GM18517 (cell line): ENCODE data around the gene TMEM247.
A peak's percentile ranks its signal among the peaks of the same experiment; 100 is the strongest.
"Not testable (repeated sequence)": the region's sequence is repeated elsewhere in the genome, so short reads cannot be mapped to it uniquely, and the experiment has no call there.

Experiments
- ATAC-seq: cut with Tn5 transposase; IDR thresholded peaks from one replicate; pipeline ENCODE4 v1.9.1; 2021; ENCODE audit warnings: mild to moderate bottlenecking, moderate library complexity; ENCODE audit not compliant: unreplicated experiment

Gene TMEM247

GRCh38 chr2:46458763-46459500 is 20.4 kb upstream of the TMEM247 start:
- ATAC-seq, result no peak

- no peak for ATAC-seq
These were observed 19.7 kb upstream of the TMEM247 start for GRCh38 chr2:46459694-46460093.

DNA sequence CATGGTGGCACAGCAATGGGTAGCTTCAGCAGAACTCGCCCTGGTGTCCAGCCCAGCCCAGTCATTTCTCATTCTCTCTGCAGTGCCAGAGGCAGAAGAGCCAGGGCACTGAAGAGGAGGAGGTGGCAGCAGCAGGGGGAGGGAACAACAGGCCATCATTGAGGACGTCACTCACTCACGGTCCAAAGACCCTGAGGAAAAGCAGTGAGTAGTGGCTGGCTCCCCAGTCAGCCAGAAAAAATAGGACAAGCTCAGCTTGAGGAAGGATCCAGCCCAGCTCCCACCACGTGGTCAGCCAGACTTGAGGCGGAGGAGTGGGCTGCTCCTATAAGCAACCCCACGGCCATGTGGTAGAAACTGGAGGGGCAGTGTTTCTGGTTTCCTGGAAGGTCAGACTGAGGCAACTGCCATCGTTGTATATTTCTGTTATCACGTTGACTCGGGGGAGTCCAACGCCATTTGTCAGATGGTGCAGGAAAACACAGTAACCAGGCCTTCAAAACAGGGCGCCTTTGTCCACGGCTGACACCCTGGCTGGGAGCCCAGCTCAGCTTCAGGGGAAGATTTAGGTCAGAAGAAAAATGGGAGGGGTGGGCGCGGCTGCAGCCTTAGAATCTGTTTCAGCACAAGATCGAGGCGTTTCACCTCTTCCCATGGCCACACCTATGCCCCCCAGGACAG is 19.0 kb upstream of the TMEM247 start:
- no peak for ATAC-seq

GRCh38 chr2:46461011-46461674 is 18.2 kb upstream of the TMEM247 start:
- peak; percentile 70 for ATAC-seq

- peak; percentile 47 for ATAC-seq
These were observed 17.6 kb upstream of the TMEM247 start for GRCh38 chr2:46461709-46462171.

DNA sequence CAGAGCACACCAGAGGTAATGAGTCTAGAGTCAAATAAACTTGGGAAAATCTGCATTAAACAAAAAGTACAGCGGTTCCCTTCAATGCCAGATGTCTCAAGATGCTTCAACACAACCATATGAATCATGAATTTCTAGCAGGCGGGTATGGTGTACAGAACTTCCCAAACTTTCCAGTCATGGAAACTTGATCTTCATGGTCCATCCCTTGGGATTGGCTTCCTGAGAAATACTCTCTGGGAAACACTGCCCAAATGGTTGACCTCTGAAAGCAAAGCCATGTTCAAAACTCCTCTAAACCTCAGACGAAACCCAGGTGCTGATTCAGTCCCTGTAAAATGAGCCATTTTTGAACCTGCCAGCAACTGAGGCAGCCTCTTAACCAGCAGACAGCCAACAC is 16.4 kb upstream of the TMEM247 start:
- ATAC-seq, result no peak

DNA sequence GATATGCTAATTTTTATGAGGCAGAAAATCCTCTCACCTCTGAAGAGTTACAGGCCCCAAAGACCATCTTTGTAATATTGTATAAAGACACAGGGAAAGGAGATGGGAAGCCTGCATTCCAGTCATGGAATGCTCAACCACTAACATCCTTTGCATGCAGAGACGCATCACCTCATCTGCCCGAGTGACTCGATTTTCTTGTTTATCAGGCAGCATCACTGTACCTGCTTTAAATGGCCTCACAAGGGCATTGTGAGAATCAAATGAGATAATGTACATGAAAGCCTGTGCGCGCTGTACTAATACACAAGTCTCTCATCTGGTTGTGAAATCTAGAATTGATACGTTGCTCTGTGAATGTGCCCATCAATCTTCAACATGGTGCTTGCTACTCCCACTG is 10.2 kb upstream of the TMEM247 start:
- ATAC-seq, result no peak

GRCh38 chr2:46469700-46470099 is 9.7 kb upstream of the TMEM247 start:
- no peak for ATAC-seq

- ATAC-seq, result no peak
These were observed 9.2 kb upstream of the TMEM247 start for GRCh38 chr2:46470114-46470628.

DNA sequence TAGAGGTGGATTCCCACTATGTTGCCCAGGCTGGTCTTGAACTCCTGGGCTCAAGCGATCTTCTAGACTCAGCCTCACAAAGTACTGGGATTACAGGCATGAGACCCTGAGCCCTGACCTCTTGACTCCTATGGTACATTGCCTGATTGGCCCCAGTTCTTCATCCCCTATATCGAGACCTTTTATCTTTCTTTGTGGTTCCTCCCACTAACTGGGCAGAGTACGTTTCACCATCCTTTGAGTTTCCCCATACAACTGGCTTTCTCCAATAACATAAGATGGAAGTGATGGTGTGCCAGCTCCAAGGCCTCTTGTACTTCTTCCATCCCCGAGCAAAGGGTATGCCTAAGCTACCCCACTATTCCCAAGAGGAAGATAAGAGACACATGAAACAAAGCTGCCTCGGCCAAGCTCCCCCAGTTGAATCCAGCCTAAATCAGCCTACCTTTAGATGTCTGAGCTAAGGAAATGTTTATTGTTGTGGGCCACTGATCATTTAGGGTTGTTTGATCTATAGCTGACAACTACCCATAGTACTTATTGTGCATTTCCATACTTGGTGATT is 8.3 kb upstream of the TMEM247 start:
- no peak for ATAC-seq

- no peak for ATAC-seq
These were observed 7.7 kb upstream of the TMEM247 start for GRCh38 chr2:46471697-46472096.

DNA sequence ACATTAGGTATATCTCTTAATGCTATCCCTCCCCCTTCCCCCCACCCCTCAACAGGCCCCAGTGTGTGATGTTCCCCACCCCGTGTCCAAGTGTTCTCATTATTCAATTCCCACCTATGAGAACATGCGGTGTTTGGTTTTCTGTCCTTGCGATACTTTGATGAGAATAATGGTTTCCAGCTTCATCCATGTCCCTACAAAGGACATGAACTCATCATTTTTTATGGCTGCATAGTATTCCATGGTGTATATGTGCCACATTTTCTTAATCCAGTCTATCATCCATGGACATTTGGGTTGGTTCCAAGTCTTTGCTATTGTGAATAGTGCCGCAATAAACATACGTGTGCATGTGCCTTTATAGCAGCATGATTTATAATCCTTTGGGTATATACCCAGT is 7.2 kb upstream of the TMEM247 start:
- ATAC-seq, result not testable (repeated sequence)

DNA sequence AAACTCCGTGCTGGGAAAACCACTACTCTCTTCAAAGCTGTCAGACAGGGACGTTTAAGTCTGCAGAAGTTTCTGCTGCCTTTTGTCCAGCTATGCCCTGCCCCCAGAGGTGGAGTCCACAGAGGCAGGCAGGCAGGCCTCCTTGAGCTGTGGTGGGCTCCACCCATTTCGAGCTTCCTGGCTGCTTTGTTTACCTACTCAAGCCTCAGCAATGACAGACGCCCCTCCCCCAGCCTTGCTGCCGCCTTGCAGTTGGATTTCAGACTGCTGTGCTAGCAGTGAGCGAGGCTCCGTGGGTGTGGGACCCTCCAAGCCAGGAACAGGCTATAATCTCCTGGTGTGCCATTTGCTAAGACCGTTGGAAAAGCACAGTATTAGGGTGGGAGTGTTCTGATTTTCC is 1.9 kb upstream of the TMEM247 start:
- ATAC-seq, result not testable (repeated sequence)

GRCh38 chr2:46477925-46478324 is 1.4 kb upstream of the TMEM247 start:
- ATAC-seq, result no peak

DNA sequence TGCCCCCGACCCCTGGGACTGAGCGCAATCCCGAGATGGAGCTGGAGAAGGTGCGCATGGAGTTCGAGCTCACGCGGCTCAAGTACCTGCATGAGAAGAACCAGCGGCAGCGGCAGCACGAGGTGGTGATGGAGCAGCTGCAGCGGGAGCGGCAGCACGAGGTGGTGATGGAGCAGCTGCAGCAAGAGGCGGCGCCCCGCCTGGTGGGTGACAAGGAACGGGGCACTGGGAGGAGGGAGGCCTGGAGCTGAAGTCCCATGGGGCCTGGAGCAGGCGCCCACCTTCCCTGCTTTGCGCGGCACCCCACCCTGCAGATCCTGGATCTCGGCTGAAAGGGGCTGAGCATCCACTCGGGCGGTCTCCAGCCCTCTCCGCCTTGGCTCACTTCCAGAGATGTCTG is 1.2 kb downstream of the TMEM247 start:
- ATAC-seq, result no peak

GRCh38 chr2:46481198-46482193 is 2.1 kb downstream of the TMEM247 start:
- ATAC-seq, result no peak

DNA sequence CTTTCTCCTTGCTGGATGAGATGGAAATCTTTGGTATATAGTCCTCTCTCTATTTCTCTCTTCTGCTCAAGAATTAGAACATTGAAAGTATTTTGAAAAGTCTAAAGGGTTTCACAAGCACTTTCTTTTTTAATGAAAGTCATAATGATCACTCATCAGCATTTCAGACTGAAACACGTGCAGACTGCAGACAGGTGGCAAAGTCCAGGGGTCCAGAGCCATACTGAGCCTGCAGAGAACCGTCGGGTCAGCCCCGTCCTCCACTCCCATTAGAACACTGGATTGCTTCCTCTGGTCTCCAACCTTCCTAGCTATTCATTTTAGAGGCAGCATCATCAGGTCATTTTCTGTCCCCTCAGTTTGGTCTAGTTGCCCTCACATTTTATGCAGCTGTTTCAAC is 3.1 kb downstream of the TMEM247 start:
- ATAC-seq, result no peak

GRCh38 chr2:46485002-46485401 is 5.6 kb downstream of the TMEM247 start:
- no peak for ATAC-seq

DNA sequence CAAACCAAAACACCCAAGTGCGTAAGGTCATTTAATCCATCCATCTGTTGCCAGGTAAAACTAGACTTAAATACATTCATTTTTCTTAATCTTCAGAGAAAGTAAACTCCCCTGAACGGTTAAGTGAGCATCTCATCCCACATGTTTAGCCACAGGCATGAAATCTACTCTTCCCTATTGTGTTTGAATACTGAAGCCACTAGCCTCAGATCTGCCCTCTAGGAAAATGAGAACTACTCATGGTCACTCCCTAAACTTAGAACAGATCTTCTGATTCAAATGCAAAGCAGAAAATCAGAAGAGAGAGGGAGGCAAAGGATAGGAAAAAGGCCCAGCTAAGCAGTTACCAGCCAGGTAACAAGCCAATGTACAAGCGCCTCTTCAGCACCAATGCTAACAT is 7.1 kb downstream of the TMEM247 start:
- ATAC-seq, result no peak

- ATAC-seq, result no peak
These were observed 8.4 kb downstream of the TMEM247 start for GRCh38 chr2:46487667-46488335.
